ENCODE data around the gene BCAP31.

DNA sequence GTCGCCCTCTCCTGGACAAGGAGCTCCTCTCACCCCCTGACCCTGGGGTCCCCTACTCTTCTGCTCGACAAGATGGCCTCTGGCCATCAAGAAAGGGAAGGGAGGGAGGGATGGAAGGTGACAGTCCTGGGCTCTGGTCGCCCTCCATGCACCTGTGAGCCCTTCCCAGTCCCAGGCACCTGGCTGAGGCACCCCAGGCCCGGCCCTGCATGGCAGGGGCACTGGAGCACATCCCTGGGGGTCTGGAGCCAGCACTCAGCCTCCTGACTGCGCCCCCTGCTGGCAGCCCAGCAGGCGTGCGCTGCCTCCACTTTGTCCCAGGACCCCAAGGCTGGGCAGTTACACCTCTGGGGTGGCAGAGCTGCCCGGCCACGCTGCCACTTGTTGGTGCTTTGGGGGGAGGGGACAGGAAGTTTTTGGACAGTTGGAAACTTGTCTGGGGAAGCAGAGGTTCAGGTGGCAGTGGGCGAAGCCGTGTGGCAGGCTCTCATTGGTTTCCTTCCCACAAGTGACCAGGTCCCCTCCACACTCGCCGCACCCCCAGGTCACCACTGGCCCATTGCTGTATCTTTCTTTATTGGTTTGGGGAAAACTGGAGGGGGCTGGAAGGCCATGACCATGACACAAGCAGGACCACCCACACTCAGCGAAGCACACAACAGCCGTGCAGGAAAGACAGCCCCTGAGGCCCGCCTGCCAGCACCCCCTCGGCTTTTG is 54.9 kb downstream of the BCAP31 start:
- TF ChIP-seq, protein P1, sequence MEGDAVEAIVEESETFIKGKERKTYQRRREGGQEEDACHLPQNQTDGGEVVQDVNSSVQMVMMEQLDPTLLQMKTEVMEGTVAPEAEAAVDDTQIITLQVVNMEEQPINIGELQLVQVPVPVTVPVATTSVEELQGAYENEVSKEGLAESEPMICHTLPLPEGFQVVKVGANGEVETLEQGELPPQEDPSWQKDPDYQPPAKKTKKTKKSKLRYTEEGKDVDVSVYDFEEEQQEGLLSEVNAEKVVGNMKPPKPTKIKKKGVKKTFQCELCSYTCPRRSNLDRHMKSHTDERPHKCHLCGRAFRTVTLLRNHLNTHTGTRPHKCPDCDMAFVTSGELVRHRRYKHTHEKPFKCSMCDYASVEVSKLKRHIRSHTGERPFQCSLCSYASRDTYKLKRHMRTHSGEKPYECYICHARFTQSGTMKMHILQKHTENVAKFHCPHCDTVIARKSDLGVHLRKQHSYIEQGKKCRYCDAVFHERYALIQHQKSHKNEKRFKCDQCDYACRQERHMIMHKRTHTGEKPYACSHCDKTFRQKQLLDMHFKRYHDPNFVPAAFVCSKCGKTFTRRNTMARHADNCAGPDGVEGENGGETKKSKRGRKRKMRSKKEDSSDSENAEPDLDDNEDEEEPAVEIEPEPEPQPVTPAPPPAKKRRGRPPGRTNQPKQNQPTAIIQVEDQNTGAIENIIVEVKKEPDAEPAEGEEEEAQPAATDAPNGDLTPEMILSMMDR (IDR thresholded peaks at IDR 0.05; ENCODE audit: insufficient read depth, low read length), result peak; percentile 20
- TF ChIP-seq GABPA (IDR thresholded peaks at IDR 0.05; ENCODE audit: low read depth) (no peak), POLR2AphosphoS5 (IDR thresholded peaks at IDR 0.05; ENCODE audit: low read depth) (no peak)

All from HL-60 (cell line).